ENCODE measurements around the gene ATAD3B. TPM values are rescaled to one million over a fixed set of nuclear protein-coding genes. Genes with fewer than 3 reads are reported as not detected.
"Not testable (repeated sequence)": the region's sequence is repeated elsewhere in the genome, so short reads cannot be mapped to it uniquely, and the experiment has no call there.

The ATAD3B gene
- total RNA-seq, 1 experiment from 2014 or later, result 13.9 TPM

- Histone ChIP-seq H3K4me2 (ENCODE audit: low read depth, low read length, poor library complexity, severe bottlenecking) (no peak overlapping the region), H3K27ac (ENCODE audit: low read length) (no peak overlapping the region), H4K20me1 (ENCODE audit: insufficient read depth, low read depth, low read length) (no peaks in the 10 kb centered on the region), H3K79me2 (ENCODE audit: low read length) (no peaks in the 10 kb centered on the region), H3K9ac (ENCODE audit: low read length) (no peak overlapping the region), H3K36me3 (ENCODE audit: insufficient read depth, low read length) (no peaks in the 10 kb centered on the region), H2AFZ (ENCODE audit: low read length) (no peak overlapping the region), H3K9me2 (replicated peaks; ENCODE audit: insufficient read depth, low read length) (no peaks in the 10 kb centered on the region), H3K4me1 (ENCODE audit: low read length) (no peaks in the 10 kb centered on the region; the same call in 1 of the 2 replicates), H3K9me3 (ENCODE audit: low read length) (no peaks in the 10 kb centered on the region), H3K4me3 (ENCODE audit: low read length) (no peak overlapping the region), H3K27me3 (ENCODE audit: low read length) (no peaks in the 10 kb centered on the region)
- no peak for DNase-seq
Observed at GRCh38 chr1:1463312-1463711, 8.3 kb upstream of the ATAD3B start.

GRCh38 chr1:1468196-1468985, 3.2 kb upstream of the ATAD3B start:
- H3K9me2 ChIP-seq (replicated peaks; ENCODE audit: insufficient read depth, low read length); H3K4me3 ChIP-seq (ENCODE audit: low read length); H3K9me3 ChIP-seq (ENCODE audit: low read length); H2AFZ ChIP-seq (ENCODE audit: low read length); DNase-seq; H3K36me3 ChIP-seq (ENCODE audit: insufficient read depth, low read length); H3K9ac ChIP-seq (ENCODE audit: low read length); H3K4me2 ChIP-seq (ENCODE audit: low read depth, low read length, poor library complexity, severe bottlenecking); H4K20me1 ChIP-seq (ENCODE audit: insufficient read depth, low read depth, low read length); H3K27me3 ChIP-seq (ENCODE audit: low read length); H3K27ac ChIP-seq (ENCODE audit: low read length): not testable (repeated sequence)
- Histone ChIP-seq H3K4me1 (ENCODE audit: low read length) (peaks cover 20% of the 10 kb centered on the region), H3K79me2 (ENCODE audit: low read length) (peaks cover 15% of the 10 kb centered on the region)

GRCh38 chr1:1470626-1471388, 758 bp upstream of the ATAD3B start:
- Histone ChIP-seq H3K4me1 (ENCODE audit: low read length) (peaks cover 23% of the 10 kb centered on the region), H3K36me3 (ENCODE audit: insufficient read depth, low read length) (no peaks in the 10 kb centered on the region), H3K79me2 (ENCODE audit: low read length) (peaks cover 27% of the 10 kb centered on the region), H3K4me3 (ENCODE audit: low read length) (peak overlapping the region; percentile 80), H3K9me2 (replicated peaks; ENCODE audit: insufficient read depth, low read length) (no peaks in the 10 kb centered on the region), H3K9ac (ENCODE audit: low read length) (peak overlapping the region; percentile 81), H2AFZ (ENCODE audit: low read length) (peak overlapping the region; percentile 70), H3K27ac (ENCODE audit: low read length) (peak overlapping the region; percentile 77), H3K27me3 (ENCODE audit: low read length) (no peaks in the 10 kb centered on the region), H3K9me3 (ENCODE audit: low read length) (no peaks in the 10 kb centered on the region), H3K4me2 (ENCODE audit: low read depth, low read length, poor library complexity, severe bottlenecking) (peak overlapping the region; percentile 87), H4K20me1 (ENCODE audit: insufficient read depth, low read depth, low read length) (peaks cover 15% of the 10 kb centered on the region)
- DNase-seq, result peak; percentile 77

GRCh38 chr1:1472053-1472876, 700 bp downstream of the ATAD3B start:
- peaks cover 15% of the 10 kb centered on the region for H4K20me1 ChIP-seq (ENCODE audit: insufficient read depth, low read depth, low read length)
- H3K4me2 ChIP-seq (ENCODE audit: low read depth, low read length, poor library complexity, severe bottlenecking), result peak overlapping the region; percentile 72
- H3K27ac ChIP-seq (ENCODE audit: low read length); H2AFZ ChIP-seq (ENCODE audit: low read length); DNase-seq; H3K9me3 ChIP-seq (ENCODE audit: low read length); H3K9me2 ChIP-seq (replicated peaks; ENCODE audit: insufficient read depth, low read length); H3K27me3 ChIP-seq (ENCODE audit: low read length); H3K36me3 ChIP-seq (ENCODE audit: insufficient read depth, low read length): not testable (repeated sequence)
- H3K4me3 ChIP-seq (ENCODE audit: low read length), result peak overlapping the region; percentile 65
- peaks cover 34% of the 10 kb centered on the region for H3K79me2 ChIP-seq (ENCODE audit: low read length)
- peak overlapping the region; percentile 81 for H3K9ac ChIP-seq (ENCODE audit: low read length)
- peaks cover 23% of the 10 kb centered on the region for H3K4me1 ChIP-seq (ENCODE audit: low read length)

- not testable (repeated sequence) for H3K4me3 ChIP-seq (ENCODE audit: low read length); H3K9ac ChIP-seq (ENCODE audit: low read length); H3K9me2 ChIP-seq (replicated peaks; ENCODE audit: insufficient read depth, low read length); H3K36me3 ChIP-seq (ENCODE audit: insufficient read depth, low read length); H3K9me3 ChIP-seq (ENCODE audit: low read length); DNase-seq; H3K27me3 ChIP-seq (ENCODE audit: low read length); H3K4me2 ChIP-seq (ENCODE audit: low read depth, low read length, poor library complexity, severe bottlenecking); H2AFZ ChIP-seq (ENCODE audit: low read length); H3K27ac ChIP-seq (ENCODE audit: low read length)
- Histone ChIP-seq H4K20me1 (ENCODE audit: insufficient read depth, low read depth, low read length) (peaks cover 15% of the 10 kb centered on the region), H3K4me1 (ENCODE audit: low read length) (peaks cover 11% of the 10 kb centered on the region), H3K79me2 (ENCODE audit: low read length) (peaks cover 34% of the 10 kb centered on the region)
Observed at GRCh38 chr1:1476011-1476410, 4.4 kb downstream of the ATAD3B start.

GRCh38 chr1:1477206-1477605, 5.6 kb downstream of the ATAD3B start:
- H3K9me2 ChIP-seq (replicated peaks; ENCODE audit: insufficient read depth, low read length), result no peaks in the 10 kb centered on the region
- peaks cover 15% of the 10 kb centered on the region for H4K20me1 ChIP-seq (ENCODE audit: insufficient read depth, low read depth, low read length)
- H3K9ac ChIP-seq (ENCODE audit: low read length), result no peak overlapping the region
- no peaks in the 10 kb centered on the region for H3K9me3 ChIP-seq (ENCODE audit: low read length)
- H3K79me2 ChIP-seq (ENCODE audit: low read length), result peaks cover 30% of the 10 kb centered on the region
- no peak overlapping the region for H3K4me3 ChIP-seq (ENCODE audit: low read length)
- no peak overlapping the region for H3K27ac ChIP-seq (ENCODE audit: low read length)
- DNase-seq, result no peak
- peaks cover 11% of the 10 kb centered on the region for H3K4me1 ChIP-seq (ENCODE audit: low read length)
- H3K36me3 ChIP-seq (ENCODE audit: insufficient read depth, low read length), result peaks cover 5% of the 10 kb centered on the region; the same call in 1 of the 2 replicates
- H2AFZ ChIP-seq (ENCODE audit: low read length), result no peak overlapping the region
- no peak overlapping the region for H3K4me2 ChIP-seq (ENCODE audit: low read depth, low read length, poor library complexity, severe bottlenecking)
- H3K27me3 ChIP-seq (ENCODE audit: low read length), result no peaks in the 10 kb centered on the region

GRCh38 chr1:1479547-1480487, 8.3 kb downstream of the ATAD3B start:
- no peak overlapping the region for H2AFZ ChIP-seq (ENCODE audit: low read length)
- no peaks in the 10 kb centered on the region for H3K4me1 ChIP-seq (ENCODE audit: low read length)
- H3K79me2 ChIP-seq (ENCODE audit: low read length), result peaks cover 7% of the 10 kb centered on the region
- no peak overlapping the region for H3K9ac ChIP-seq (ENCODE audit: low read length)
- no peak for DNase-seq
- peaks cover 10% of the 10 kb centered on the region; the same call in 1 of the 2 replicates for H3K36me3 ChIP-seq (ENCODE audit: insufficient read depth, low read length)
- H3K4me2 ChIP-seq (ENCODE audit: low read depth, low read length, poor library complexity, severe bottlenecking), result no peak overlapping the region
- H3K4me3 ChIP-seq (ENCODE audit: low read length), result no peak overlapping the region
- H4K20me1 ChIP-seq (ENCODE audit: insufficient read depth, low read depth, low read length), result no peaks in the 10 kb centered on the region; the same call in 1 of the 2 replicates
- no peaks in the 10 kb centered on the region for H3K9me3 ChIP-seq (ENCODE audit: low read length)
- H3K27ac ChIP-seq (ENCODE audit: low read length), result no peak overlapping the region
- no peaks in the 10 kb centered on the region for H3K27me3 ChIP-seq (ENCODE audit: low read length)
- no peaks in the 10 kb centered on the region for H3K9me2 ChIP-seq (replicated peaks; ENCODE audit: insufficient read depth, low read length)
